Spinal cord (tissue), 10 donors: ENCODE results near the gene TBRG1. TPM values are rescaled to one million over a fixed set of nuclear protein-coding genes. Genes with fewer than 3 reads are reported as not detected.
A peak's percentile ranks its signal among the peaks of the same experiment; 100 is the strongest.

ENCODE experiments used
- DNase-seq, 6 donors: peaks; one replicate each; pipeline versions ENCODE4 v3.0.0 to v3.0.0-alpha.2; 2013 to 2015; ENCODE audit warnings: low spot score in 6 of 6, low read depth in 4 of 6
- H3K27ac ChIP-seq: one replicate; pipeline ENCODE4 v1.5.1; 2013; ENCODE audit warnings: low read depth, low read length, control low read depth
- H3K27me3 ChIP-seq: one replicate; pipeline ENCODE4 v1.6.1; 2013; ENCODE audit warnings: low read length; ENCODE audit not compliant: control insufficient read depth, insufficient read depth
- H3K36me3 ChIP-seq: one replicate; pipeline ENCODE4 v1.6.1; 2013; ENCODE audit warnings: low read length; ENCODE audit not compliant: control insufficient read depth, insufficient read depth
- H3K4me1 ChIP-seq: one replicate; pipeline ENCODE4 v1.6.1; 2013; ENCODE audit warnings: low read length; ENCODE audit not compliant: control insufficient read depth, insufficient read depth
- H3K4me3 ChIP-seq: one replicate; pipeline ENCODE4 v1.5.1; 2013; ENCODE audit warnings: low read depth, low read length, control low read depth
- H3K9me3 ChIP-seq: one replicate; pipeline ENCODE4 v1.6.1; 2013; ENCODE audit warnings: low read length; ENCODE audit not compliant: control insufficient read depth, insufficient read depth
- WGBS: methylation state at CpG from one replicate; pipeline ENCODE4 v1.1.5; 2013; ENCODE audit warnings: missing lambda C conversion rate; ENCODE audit not compliant: insufficient coverage; 5-methylcytosine and 5-hydroxymethylcytosine counted together
- polyA plus RNA-seq, 2 donors: library from polyadenylated mRNA; unstranded; fragments of 120-200 nt; gene quantifications; one replicate each; pipeline ENCODE4 v1.2.1, GENCODE V29; 2013; ENCODE audit not compliant: insufficient read length in 2 of 2
- total RNA-seq, 2 donors: library from RNA; depleted of rRNA in 1 of 2; stranded (reverse); fragments of 120-200 nt in 1 of 2; fragments of >200 nt in 1 of 2; gene quantifications; one replicate each; pipeline versions ENCODE4 v1.2.3 to v1.2.4, GENCODE V29; 2013 to 2014
- donor health status: healthy.

Gene TBRG1
- total and polyA plus RNA-seq, 4 donors, result 26.5 to 52.0 (median 43.5) TPM

GRCh38 chr11:124635932-124636331, 13.3 kb downstream of the TBRG1 start:
- Histone ChIP-seq H3K9me3 (no peaks in the 10 kb centered on the region), H3K27me3 (no peaks in the 10 kb centered on the region), H3K36me3 (peaks cover 30% of the 10 kb centered on the region), H3K4me1 (no peaks in the 10 kb centered on the region), H3K4me3 (no peak overlapping the region), H3K27ac (no peak overlapping the region)
- DNase-seq, result no peak
- WGBS, result 80% methylated on average over 3 of the region's 3 CpGs

DNA sequence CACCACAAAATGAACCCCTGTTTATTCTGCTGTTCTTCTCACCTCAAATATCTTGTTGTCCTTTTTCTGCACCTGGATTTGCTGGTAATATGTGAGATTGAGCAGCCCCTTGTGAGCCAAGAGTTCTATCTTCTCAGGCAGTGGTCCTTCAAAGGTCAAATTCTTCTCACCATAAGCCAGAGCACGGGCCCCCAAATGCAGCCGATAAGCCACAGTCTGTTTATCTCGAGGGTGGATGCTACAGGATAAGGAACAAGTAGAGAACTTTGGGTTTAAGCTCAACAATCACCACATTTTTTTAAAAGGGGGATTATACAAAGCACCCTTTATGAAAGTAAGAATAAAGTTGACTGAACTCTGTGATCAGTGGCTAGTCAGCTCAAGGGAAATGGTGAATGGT, 15.8 kb downstream of the TBRG1 start:
- no peaks in the 10 kb centered on the region for H3K9me3 ChIP-seq
- H3K27ac ChIP-seq, result no peak overlapping the region
- no peak for DNase-seq
- H3K27me3 ChIP-seq, result no peaks in the 10 kb centered on the region
- H3K36me3 ChIP-seq, result peaks cover 19% of the 10 kb centered on the region
- no peak overlapping the region for H3K4me3 ChIP-seq
- no CpG with 5 or more reads among the region's 3 CpGs for WGBS
- H3K4me1 ChIP-seq, result no peaks in the 10 kb centered on the region

DNA sequence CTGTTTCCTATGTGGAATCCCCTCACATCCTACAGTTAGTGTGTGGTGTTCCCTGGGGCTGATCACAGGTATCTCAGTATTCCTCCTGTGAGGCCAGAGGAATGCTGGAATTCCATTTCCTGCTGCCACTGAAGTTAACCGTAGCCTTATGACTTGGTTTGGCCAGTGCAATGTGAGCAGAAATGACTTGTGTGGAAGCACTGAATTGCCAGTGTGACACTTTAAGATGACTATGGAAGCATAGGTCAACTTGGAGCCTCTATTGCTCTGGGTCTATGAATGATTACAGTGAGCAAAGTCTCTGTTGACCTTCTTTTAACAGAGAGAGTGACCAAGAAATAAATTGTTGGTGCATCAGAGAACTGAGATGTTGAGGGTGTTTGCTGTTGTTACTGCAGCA, 16.5 kb downstream of the TBRG1 start:
- no peak for DNase-seq
- Histone ChIP-seq H3K27ac (no peak overlapping the region), H3K27me3 (no peaks in the 10 kb centered on the region), H3K4me3 (no peak overlapping the region), H3K9me3 (no peaks in the 10 kb centered on the region), H3K4me1 (no peaks in the 10 kb centered on the region), H3K36me3 (peaks cover 15% of the 10 kb centered on the region)
- 93% methylated on average over 1 of the region's 1 CpG for WGBS

DNA sequence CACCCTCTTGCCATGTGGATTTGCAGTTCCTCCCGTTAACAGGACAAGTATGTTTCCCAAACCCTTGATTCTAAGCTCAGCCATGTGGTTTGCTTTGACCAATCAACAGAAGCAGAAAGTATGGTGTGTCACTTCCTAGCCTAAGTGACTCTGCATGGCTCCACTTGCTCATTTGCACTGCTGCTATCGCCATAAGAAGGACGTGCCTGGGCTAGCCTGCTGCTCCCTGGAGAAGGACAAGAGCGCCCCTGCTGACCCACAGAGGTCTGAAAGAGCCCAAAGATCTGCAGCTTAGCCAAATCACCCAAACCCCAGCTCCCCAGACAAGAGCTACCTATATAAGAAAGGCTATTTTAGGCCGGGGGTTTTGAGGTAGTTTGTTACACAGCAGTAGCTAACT, 18.0 kb downstream of the TBRG1 start:
- H3K4me3 ChIP-seq, result no peak overlapping the region
- DNase-seq, result no peak
- H3K27me3 ChIP-seq, result no peaks in the 10 kb centered on the region
- peaks cover 15% of the 10 kb centered on the region for H3K36me3 ChIP-seq
- 87% methylated on average over 3 of the region's 5 CpGs for WGBS
- no peaks in the 10 kb centered on the region for H3K9me3 ChIP-seq
- H3K4me1 ChIP-seq, result peaks cover 6% of the 10 kb centered on the region
- H3K27ac ChIP-seq, result no peak overlapping the region

DNA sequence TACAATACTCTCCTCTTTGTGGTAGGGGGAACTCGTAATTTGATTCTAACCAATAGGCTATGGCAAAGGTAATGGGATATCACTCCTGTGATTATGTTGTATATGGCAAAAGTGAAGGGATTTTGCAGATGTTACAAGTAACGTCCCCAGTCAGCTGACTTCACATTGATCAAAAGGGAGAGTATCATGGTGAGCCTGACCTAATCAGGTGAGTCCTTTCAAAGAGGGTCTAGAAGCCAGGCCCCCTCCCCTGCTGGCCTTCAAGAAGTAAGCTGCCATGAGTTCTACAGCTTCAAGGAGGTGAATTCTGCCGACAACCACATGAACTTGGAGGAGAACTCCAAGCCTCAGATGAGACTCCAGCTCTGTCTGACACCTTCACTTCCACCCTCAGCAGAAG, 20.0 kb downstream of the TBRG1 start:
- H3K4me1 ChIP-seq, result peaks cover 6% of the 10 kb centered on the region
- peaks cover 4% of the 10 kb centered on the region for H3K36me3 ChIP-seq
- H3K27ac ChIP-seq, result no peak overlapping the region
- no peak for DNase-seq
- no peak overlapping the region for H3K4me3 ChIP-seq
- H3K27me3 ChIP-seq, result no peaks in the 10 kb centered on the region
- H3K9me3 ChIP-seq, result no peaks in the 10 kb centered on the region
- 100% methylated on average over 2 of the region's 3 CpGs for WGBS

DNA sequence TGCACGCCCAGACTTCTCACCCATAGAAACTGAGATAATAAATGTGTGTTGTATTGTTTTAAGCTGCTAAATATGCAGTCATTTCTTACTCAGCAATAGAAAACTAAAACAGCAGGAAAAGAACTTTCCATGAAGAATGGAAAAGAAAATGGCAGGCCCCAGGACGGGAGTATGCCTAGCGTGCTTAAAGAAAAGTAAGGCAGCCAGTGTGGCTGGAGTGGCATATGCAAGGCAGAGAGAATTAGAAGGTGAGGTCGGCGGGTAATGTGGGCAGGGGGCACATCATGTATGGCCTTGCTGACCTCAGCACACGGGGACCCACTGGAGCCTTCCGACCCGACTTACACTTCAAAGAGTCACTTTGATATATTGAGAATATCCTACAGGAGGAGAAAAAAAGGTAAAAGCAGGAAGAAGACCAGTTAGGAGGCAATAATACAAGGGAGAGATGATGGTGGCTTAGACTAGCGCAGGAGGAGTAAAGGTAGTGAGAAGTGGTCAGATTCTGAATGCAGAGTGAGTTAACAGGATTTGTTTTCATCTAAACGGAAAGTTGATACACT, 20.5 kb downstream of the TBRG1 start:
- Histone ChIP-seq H3K4me1 (peaks cover 6% of the 10 kb centered on the region), H3K9me3 (no peaks in the 10 kb centered on the region), H3K27ac (peak overlapping the region; percentile 12), H3K27me3 (no peaks in the 10 kb centered on the region), H3K4me3 (no peak overlapping the region), H3K36me3 (peaks cover 2% of the 10 kb centered on the region)
- no peak for DNase-seq
- WGBS, result 96% methylated on average over 4 of the region's 10 CpGs

- no peaks in the 10 kb centered on the region for H3K27me3 ChIP-seq
- peaks cover 6% of the 10 kb centered on the region for H3K4me1 ChIP-seq
- WGBS, result 60% methylated on average over 1 of the region's 3 CpGs
- peaks cover 2% of the 10 kb centered on the region for H3K36me3 ChIP-seq
- no peak overlapping the region for H3K4me3 ChIP-seq
- peak overlapping the region; percentile 12 for H3K27ac ChIP-seq
- no peaks in the 10 kb centered on the region for H3K9me3 ChIP-seq
- peak in 1 of 6 donors; percentile 61 for DNase-seq
These were observed 21.2 kb downstream of the TBRG1 start for GRCh38 chr11:124643605-124644425.

DNA sequence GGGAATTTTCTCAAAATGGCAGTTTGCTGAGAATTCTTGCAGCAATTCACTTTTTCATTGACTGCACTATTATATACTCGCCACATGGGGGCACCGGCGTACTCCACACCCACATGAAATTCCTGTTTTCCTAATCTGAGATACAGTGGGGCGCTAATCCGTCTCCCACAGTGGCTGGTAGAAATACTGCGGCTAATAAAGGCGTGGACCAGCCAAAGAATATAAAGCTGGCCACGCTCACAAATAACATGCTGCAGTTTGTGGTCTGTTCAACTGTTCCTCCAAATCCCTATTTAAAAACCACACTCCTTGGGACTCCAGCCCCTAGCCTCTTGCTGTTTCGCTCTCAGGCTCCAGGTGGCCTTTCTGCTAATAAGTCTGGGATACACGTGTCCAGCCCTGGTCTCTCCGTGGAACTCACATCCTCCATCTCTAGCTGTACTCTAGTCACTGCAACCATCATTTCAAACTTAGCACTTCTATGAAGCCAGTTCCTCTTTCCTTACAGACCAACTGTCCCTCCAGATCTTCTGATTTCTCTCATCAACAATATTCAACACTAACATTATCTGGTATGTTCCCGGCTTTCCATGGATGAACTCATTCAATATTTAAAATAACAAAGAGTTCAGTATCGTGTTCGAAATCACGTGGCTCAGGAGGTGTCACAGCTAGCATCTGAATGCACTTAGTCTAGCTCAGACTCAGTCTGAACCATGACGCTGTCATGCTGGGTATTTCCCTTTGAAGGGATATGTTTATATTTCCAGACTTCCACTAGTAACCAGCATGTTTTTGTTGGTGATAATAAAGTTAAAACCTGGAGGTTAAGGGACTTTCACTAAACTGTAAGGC, 22.0 kb downstream of the TBRG1 start:
- WGBS, result 13% methylated on average over 13 of the region's 16 CpGs
- peak in 5 of 6 donors; percentile 43 to 93 (median 59) for DNase-seq
- peak overlapping the region; percentile 50 for H3K27ac ChIP-seq
- peaks cover 6% of the 10 kb centered on the region for H3K4me1 ChIP-seq
- no peaks in the 10 kb centered on the region for H3K9me3 ChIP-seq
- H3K27me3 ChIP-seq, result no peaks in the 10 kb centered on the region
- H3K36me3 ChIP-seq, result peaks cover 2% of the 10 kb centered on the region
- H3K4me3 ChIP-seq, result peak overlapping the region; percentile 4

- WGBS, result no CpG with 5 or more reads among the region's 3 CpGs
- no peaks in the 10 kb centered on the region for H3K27me3 ChIP-seq
These were observed 23.5 kb downstream of the TBRG1 start for GRCh38 chr11:124646148-124646547.

More at GRCh38 chr11:124646148-124646547, 23.5 kb downstream of the TBRG1 start:
- Histone ChIP-seq H3K36me3 (no peaks in the 10 kb centered on the region), H3K9me3 (no peaks in the 10 kb centered on the region), H3K4me1 (peaks cover 6% of the 10 kb centered on the region), H3K27ac (no peak overlapping the region), H3K4me3 (no peak overlapping the region)
- DNase-seq, result no peak
